ENCODE data around the gene MADCAM1.
A peak's percentile ranks its signal among the peaks of the same experiment; 100 is the strongest.

DNA sequence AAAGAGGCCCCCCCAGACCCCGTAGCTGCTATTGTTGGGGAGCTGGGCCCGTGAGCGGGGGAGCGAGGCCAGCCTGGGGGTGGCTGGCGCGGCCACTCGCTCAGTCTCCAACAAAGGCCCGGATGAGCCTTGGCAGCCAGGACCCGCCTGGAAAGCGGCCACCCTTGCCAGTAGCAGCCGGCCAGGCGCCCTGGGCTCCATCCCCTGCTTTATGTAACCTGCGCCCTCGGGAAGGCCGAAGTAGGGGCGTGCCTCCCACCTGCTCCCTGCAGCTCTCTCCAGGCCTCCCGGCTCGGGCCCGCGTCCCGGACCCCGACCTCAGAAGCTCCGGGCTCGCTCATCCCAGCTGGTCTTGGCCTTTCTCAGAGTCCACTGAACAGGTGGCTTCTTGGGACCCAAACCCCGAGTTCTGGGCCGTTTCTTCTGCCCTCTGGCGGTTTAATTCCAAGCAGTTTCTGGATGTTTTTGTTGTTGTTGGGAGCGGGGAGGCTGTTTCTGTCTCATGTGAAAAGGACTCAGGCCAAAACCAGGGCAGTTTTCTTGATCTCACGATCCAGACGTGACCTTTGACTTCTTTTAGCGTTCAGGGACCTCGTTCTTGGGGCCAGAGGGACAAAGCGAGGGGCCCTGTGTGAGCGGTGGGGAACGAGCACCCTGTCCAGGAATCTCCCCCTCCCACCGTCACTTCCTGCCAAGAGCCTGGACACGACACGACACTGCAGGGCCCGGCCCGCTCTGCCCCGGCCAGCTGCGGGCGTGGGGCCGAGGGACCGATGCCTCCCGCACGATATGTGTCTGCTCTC, 36.5 kb downstream of the MADCAM1 start:
- TF ChIP-seq EZH2phosphoT487 (IDR thresholded peaks at IDR 0.05; ENCODE audit: low read depth, severe bottlenecking, unreplicated experiment) (no peak), EZH2 (IDR thresholded peaks at IDR 0.05; ENCODE audit: borderline replicate concordance) (no peak)
- TF ChIP-seq, protein P1, sequence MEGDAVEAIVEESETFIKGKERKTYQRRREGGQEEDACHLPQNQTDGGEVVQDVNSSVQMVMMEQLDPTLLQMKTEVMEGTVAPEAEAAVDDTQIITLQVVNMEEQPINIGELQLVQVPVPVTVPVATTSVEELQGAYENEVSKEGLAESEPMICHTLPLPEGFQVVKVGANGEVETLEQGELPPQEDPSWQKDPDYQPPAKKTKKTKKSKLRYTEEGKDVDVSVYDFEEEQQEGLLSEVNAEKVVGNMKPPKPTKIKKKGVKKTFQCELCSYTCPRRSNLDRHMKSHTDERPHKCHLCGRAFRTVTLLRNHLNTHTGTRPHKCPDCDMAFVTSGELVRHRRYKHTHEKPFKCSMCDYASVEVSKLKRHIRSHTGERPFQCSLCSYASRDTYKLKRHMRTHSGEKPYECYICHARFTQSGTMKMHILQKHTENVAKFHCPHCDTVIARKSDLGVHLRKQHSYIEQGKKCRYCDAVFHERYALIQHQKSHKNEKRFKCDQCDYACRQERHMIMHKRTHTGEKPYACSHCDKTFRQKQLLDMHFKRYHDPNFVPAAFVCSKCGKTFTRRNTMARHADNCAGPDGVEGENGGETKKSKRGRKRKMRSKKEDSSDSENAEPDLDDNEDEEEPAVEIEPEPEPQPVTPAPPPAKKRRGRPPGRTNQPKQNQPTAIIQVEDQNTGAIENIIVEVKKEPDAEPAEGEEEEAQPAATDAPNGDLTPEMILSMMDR (IDR thresholded peaks at IDR 0.05; ENCODE audit: poor library complexity) = peak; percentile 63

Data from hepatocyte (in vitro differentiated cells).